NCI-H2171 treated with DMSO at 0.1 percent for 48 hours (cell line): ENCODE measurements around the gene PXMP2.
"Not testable (repeated sequence)": the region's sequence is repeated elsewhere in the genome, so short reads cannot be mapped to it uniquely, and the experiment has no call there.

Source experiments
- DNase-seq: peaks from one replicate; lab custom pipeline; 2025; lab: John Stamatoyannopoulos, UW

Gene PXMP2

GRCh38 chr12:132753670-132754069 is 66.3 kb downstream of the PXMP2 start:
- not testable (repeated sequence) for DNase-seq

GRCh38 chr12:132754160-132754932 is 67.0 kb downstream of the PXMP2 start:
- DNase-seq: no peak
